Measurements from ENCODE around the gene CT47B1.
"Not testable (repeated sequence)": the region's sequence is repeated elsewhere in the genome, so short reads cannot be mapped to it uniquely, and the experiment has no call there.

CT47B1 gene

DNA sequence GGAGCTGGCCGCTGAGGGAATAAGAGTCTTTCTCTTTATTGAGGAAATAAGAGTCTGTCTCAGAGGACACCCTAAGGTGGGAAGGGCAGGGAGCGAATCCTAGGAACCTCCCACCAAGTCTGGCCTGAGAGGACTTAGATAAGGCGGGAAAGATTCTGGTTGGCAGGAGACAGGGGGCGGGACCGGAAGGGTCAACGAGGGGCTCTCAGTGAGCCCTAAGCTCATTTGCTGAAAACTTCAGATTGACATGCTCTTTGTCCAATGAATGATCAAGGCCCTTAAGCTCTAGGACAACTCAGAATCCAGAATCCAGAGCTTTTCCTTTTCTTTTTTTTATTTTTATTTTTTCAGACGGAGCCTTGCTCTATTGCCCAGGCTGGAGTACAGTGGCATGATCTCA lies at the start of gene CT47B1:
CT47B1 (minus strand) TSS at position 101 of the 400 bp plus-strand sequence. CDS start 196 bp downstream, outside the sequence.
- in situ Hi-C loops (cut with MboI; ENCODE audit: low sequenced_read_pairs): not testable (repeated sequence)

DNA sequence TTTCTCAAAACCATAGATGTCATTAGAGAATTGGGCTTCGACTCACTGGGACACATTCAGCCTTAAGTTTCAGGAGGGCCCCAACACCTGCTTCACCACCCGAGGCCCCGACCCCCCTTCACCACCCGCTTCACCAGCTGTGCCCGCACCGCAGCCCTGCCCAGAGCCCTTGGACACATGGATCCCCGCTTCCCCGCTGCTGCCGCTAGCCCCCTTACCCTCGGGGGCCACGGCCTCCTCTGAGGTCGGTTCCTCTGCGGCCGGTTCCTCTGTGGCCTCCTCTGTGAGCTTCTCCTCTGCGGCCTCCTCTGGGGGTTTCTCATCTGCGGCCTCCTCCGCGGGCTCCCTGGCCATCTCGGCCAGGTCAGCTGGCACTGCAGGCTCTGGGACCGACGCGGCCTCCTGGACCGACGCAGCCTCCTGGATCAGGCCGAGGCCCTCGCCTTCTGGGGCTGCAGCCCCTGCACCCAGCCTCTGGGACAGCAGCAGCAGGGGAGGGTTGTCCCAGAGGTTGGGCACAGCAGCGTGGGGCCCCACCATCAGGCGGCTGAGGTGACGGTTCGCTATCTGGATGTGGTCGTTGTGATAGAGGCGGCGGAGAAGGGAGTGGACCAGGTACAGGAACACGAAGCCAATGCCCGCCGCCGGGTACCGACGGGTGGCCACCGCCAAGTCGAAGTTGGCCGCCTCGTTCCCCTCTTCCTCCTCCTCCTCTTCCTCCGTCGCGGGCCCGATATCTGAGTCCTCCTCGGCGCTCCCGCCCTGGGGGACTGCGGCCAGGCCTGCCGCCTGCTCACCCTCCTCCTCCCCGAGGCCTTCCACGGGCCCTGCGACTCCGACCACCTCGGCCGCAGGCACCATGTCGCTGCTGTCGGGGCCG lies 748 bp downstream of the CT47B1 start:
- in situ Hi-C loops (cut with MboI; ENCODE audit: low sequenced_read_pairs): no loop called here

DNA sequence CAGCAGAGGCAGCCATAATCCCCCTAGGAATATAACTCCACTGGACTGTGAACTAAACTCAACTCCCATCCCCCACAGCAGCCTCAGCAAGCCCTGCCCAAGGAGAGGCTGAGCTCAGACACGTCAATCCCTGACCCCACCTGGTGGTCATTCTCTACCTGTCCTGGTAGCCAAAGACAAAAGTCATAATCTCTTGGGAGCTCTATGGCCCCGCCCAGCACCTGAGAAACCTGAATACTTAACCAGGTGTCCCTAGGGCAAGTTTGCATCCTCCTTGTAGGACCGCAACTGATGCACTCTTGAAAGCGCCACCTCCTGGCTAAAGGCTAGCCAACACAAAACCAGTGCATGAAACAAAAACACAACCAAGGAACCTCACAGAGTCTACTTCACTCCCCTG lies 18.4 kb downstream of the CT47B1 start:
- in situ Hi-C loops (cut with MboI; ENCODE audit: low sequenced_read_pairs): no loop called here

DNA sequence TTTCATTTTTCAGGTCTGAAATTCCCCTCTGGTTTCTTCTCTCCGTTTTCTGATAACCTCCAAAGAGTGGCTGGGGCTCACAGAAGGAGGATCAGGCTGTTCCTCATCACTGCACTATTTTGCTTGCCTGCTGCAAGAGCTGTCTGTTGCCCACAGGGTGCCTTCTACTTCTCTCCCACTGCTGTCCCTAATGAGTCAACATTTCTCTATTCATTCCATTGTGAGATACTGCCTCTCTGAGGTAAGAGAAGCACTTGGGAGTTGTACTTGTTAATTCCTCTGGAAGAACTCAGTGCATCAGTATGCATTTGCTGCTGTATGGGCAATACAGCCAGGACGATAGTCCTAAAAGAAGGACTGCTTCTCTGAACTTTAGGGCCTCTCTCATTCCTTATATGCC lies 34.8 kb downstream of the CT47B1 start:
- in situ Hi-C loops (cut with MboI; ENCODE audit: low sequenced_read_pairs): no loop called here

DNA sequence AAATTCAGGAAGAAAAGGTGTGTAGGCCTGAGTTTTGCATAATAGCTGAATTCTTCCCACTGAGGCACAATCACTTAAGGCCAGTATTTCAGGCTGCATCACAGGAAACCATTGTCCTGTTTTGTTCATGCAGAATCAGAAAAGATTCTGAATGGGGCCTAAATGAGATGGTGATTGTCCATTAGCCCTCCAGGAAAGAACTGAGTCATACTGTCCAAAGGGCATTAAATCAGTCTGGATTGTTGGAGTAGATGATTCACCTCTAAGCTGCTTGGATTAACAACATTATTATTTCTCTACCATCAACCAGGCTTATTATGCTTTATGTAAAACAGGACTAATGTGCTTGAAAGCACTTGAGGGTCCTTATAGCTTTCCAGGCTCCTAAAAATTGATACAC lies 36.2 kb downstream of the CT47B1 start:
- in situ Hi-C loops (cut with MboI; ENCODE audit: low sequenced_read_pairs): no loop called here

DNA sequence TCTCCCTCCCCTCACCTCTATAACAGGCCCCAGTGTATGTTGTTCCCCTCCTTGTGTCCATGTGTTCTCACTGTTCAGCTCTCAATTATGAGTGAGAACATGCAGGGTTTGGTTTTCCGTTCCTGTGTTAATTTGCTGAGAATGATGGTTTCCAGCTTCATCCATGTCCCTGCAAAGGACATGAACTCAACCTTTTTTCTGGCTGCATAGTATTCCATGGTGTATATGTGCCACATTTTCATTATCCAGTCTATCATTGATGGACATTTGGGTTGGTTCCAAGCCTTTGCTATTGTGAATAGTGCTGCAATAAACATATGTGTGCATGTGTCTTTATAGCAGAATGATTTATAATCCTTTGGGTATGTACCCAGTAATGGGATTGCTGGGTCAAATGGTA lies 48.5 kb downstream of the CT47B1 start:
- in situ Hi-C loops (cut with MboI; ENCODE audit: low sequenced_read_pairs): not testable (repeated sequence)

DNA sequence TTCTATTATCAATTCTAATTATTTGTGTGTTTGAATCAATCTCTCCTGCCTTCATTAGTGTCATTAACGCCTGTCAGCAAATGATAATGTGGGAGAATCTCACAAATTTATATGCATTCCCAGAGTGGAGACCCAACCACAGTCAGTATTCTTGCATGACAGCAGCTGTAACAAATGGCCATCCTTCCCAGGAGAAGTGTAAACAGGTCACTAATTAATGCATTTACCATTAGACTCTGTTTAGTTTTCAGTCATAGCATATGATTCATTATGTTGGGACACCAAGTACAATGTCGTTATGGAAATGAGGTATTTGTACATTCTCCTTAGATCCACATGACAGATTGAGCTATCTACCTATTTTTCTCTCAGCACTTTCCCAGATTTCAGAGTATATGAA lies 50.5 kb downstream of the CT47B1 start:
- in situ Hi-C loops (cut with MboI; ENCODE audit: low sequenced_read_pairs): no loop called here

DNA sequence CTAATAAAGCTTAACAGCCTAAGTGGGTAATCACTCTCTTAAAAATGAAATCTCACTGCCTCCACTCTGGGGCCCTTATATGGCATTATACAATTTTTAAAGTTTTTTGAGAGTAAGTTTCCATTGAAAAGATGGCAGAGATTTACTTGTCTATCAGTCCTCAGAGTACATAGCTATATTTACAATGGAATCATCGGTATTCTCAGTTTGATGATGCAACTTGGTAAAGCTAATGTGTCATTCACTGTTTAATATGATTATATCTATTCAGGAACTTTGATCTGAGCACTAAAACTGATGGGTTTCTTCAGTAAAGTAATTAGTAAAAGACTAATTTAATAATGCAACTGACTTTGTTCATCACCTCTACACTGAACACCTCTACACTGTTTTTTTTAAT lies 51.6 kb downstream of the CT47B1 start:
- in situ Hi-C loops (cut with MboI; ENCODE audit: low sequenced_read_pairs): no loop called here

DNA sequence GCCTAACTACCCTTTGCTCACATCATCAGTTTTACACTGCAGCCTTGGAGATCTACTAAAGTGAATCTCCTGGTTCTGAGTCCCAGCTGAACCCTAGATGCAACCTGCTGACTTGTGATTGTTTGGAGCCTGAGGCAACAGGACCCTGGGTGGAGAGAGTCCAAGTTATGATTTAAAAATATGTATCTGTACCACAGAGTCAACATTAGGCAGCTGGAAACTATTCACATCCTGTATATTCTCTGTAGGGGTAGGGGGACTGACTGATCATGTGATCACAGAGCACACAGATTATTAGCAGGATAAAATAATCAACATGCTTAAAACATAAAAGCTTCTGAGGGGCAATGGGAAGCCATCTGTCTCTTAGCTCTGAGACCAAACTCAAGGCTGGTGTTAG lies 52.1 kb downstream of the CT47B1 start:
- in situ Hi-C loops (cut with MboI; ENCODE audit: low sequenced_read_pairs): no loop called here

Data from hTERT RPE-1 (cell line).